Common myeloid progenitor, CD34-positive (primary cell): ENCODE data around the gene RAB5IF.

Source experiments
- CTCF ChIA-PET: fragments of 350-600 bp; sonication (Branson Sonifier 250); formaldehyde crosslinking; loops from one replicate; lab custom pipeline; 2021; ENCODE audit warnings: antibody characterized with exemption; lab: Charles Lee
- POLR2A ChIA-PET: fragments of 350-600 bp; sonication (Branson Sonifier 250); formaldehyde crosslinking; loops from one replicate; lab custom pipeline; 2021; ENCODE audit warnings: antibody characterized with exemption; lab: Charles Lee
- DNase-seq, 3 donors: peaks; one replicate each; pipeline versions ENCODE4 v3.0.0 to v3.0.0-alpha.2; 2013
- H3K27ac ChIP-seq, 2 experiments: 1 replicate in 1 of 2; 2 replicates in 1 of 2; pipeline ENCODE4 v1.7.0; 2013; ENCODE audit warnings: inconsistent platforms in 2 of 2, low read length in 2 of 2, mild to moderate bottlenecking in 2 of 2, low read depth in 1 of 2, moderate library complexity in 1 of 2; ENCODE audit not compliant: severe bottlenecking in 2 of 2, insufficient read depth in 1 of 2, poor library complexity in 1 of 2
- H3K27me3 ChIP-seq, 5 experiments: replicated peaks in 2 of 5; 1 replicate in 3 of 5; 2 replicates in 2 of 5; pipeline versions ENCODE4 v1.6.1 to v1.7.0; 2013; ENCODE audit warnings: low read length in 4 of 5, mild to moderate bottlenecking in 2 of 5, moderate library complexity in 2 of 5, inconsistent platforms in 1 of 5; ENCODE audit not compliant: insufficient read depth in 5 of 5, control insufficient read depth in 4 of 5
- H3K36me3 ChIP-seq, 4 experiments: 1 replicate in 2 of 4; 2 replicates in 2 of 4; pipeline versions ENCODE4 v1.6.1 to v1.7.0; 2013; ENCODE audit warnings: low read length in 3 of 4, control low read depth in 1 of 4, mild to moderate bottlenecking in 1 of 4; ENCODE audit not compliant: control insufficient read depth in 4 of 4, insufficient read depth in 4 of 4
- H3K4me1 ChIP-seq, 4 experiments: 1 replicate in 3 of 4; 2 replicates in 1 of 4; pipeline versions ENCODE4 v1.6.1 to v1.7.1; 2013; ENCODE audit warnings: low read length in 3 of 4, mild to moderate bottlenecking in 3 of 4, control low read depth in 1 of 4, inconsistent platforms in 1 of 4, moderate library complexity in 1 of 4; ENCODE audit not compliant: control insufficient read depth in 4 of 4, insufficient read depth in 4 of 4; ENCODE audit errors: control extremely low read depth in 1 of 4
- H3K4me3 ChIP-seq, 7 experiments: 1 replicate in 4 of 7; 2 replicates in 3 of 7; pipeline versions ENCODE4 v1.5.1 to v1.7.0; 2013; ENCODE audit warnings: mild to moderate bottlenecking in 7 of 7, low read length in 6 of 7, moderate library complexity in 6 of 7, inconsistent platforms in 2 of 7, low read depth in 2 of 7, control low read depth in 1 of 7; ENCODE audit not compliant: insufficient read depth in 4 of 7, control insufficient read depth in 1 of 7; ENCODE audit errors: extremely low read depth in 1 of 7
- H3K9me3 ChIP-seq, 5 experiments: 1 replicate in 4 of 5; 2 replicates in 1 of 5; pipeline versions ENCODE4 v1.6.1 to v1.7.1; 2013; ENCODE audit warnings: low read length in 4 of 5, mild to moderate bottlenecking in 2 of 5, inconsistent platforms in 1 of 5, low read depth in 1 of 5, moderate library complexity in 1 of 5; ENCODE audit not compliant: control insufficient read depth in 4 of 5, insufficient read depth in 2 of 5; ENCODE audit errors: control extremely low read depth in 1 of 5
- WGBS: methylation state at CpG from one replicate; pipeline ENCODE4 v1.1.5; 2013; ENCODE audit not compliant: insufficient coverage; 5-methylcytosine and 5-hydroxymethylcytosine counted together

RAB5IF gene

DNA sequence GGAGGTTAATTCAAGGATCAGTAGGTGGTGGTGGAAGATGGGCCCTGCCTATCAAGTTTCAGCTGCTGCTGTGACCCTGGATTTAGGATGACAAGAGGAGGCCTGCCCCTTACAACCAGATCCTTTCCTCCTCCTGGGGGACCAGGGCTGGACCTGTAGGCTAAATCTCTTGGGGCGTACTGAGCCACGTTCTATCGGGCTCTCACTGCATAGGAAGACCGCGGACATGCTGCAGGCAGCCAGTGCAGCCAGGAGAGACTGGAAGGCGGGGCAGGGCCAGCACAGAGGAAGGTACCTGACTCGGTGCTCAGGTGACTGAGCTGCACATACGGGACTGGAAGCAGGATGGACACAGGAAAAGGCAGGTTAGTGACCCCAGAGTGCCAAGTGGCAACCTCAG lies 48.9 kb downstream of the RAB5IF start:
- H3K9me3 ChIP-seq: no peaks in the 10 kb centered on the region
- WGBS: 97% methylated on average over 8 of the region's 8 CpGs
- H3K4me1 ChIP-seq: peaks cover 2 to 14% (median 4%) of the 10 kb centered on the region in 4 experiments
- H3K27ac ChIP-seq: no peak overlapping the region
- CTCF ChIA-PET: interaction anchor here (0.6 to 4.2 kb wide), 4 partner anchors 11 to 35 kb away, joined by 3 to 14 read pairs (median 6); no protein-coding TSS in a partner anchor
- DNase-seq: no peak
- H3K27me3 ChIP-seq: no peaks in the 10 kb centered on the region
- POLR2A ChIA-PET: no interaction called here
- H3K36me3 ChIP-seq: peaks cover 0 to 18% (median 6%) of the 10 kb centered on the region in 4 experiments
- H3K4me3 ChIP-seq: no peak overlapping the region

DNA sequence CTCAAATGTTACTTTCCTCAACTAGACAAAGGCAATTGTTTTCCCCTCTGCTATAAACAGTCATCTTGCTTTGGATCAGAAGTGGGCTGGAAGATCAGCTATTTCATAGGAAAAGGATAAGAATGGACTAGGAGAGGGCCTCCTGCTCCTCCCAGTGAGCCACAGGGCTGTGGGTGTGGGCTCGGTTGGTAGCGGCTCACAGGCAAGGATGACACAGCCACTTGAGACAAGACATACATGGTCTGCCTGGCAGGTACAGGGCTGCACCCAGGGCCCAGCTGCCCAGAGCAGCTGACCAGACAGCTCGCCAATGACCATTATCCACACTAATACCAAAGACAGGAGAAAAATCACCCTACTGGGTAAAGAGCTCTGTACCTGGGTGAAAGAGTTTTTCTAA lies 49.4 kb downstream of the RAB5IF start:
- Histone ChIP-seq H3K4me1 (peaks cover 2 to 14% (median 4%) of the 10 kb centered on the region in 4 experiments), H3K27me3 (no peaks in the 10 kb centered on the region), H3K4me3 (no peak overlapping the region), H3K36me3 (peaks cover 0 to 18% (median 6%) of the 10 kb centered on the region in 4 experiments), H3K9me3 (no peaks in the 10 kb centered on the region), H3K27ac (no peak overlapping the region)
- CTCF ChIA-PET: interaction anchor here (0.9 to 4.2 kb wide), 3 partner anchors 11 to 34 kb away, joined by 3 to 14 read pairs (median 7); no protein-coding TSS in a partner anchor
- WGBS: 100% methylated on average over 2 of the region's 3 CpGs
- POLR2A ChIA-PET: no interaction called here
- DNase-seq: no peak

DNA sequence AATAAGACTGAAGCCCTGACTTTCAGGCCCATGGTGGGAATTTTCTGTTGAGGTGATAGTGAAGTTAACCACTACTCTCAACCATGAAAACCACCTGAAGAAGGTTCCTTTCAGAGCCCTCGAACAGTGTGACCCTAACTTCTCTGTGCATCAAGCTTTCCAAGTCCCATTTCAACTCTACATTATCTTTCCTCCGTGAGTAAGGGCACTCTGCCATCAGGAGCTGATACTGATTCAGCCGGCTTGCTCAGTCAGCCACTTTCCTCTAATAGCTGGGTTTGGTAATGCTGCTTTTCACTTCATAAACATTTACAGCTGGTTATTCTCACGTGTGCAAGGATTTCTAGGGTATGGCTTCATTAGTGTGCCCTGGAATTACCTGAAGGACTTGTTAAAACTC lies 51.2 kb downstream of the RAB5IF start:
- Histone ChIP-seq H3K9me3 (no peaks in the 10 kb centered on the region), H3K4me3 (no peak overlapping the region), H3K27ac (no peak overlapping the region), H3K4me1 (peaks cover 2 to 14% (median 4%) of the 10 kb centered on the region in 4 experiments), H3K36me3 (peaks cover 0 to 18% (median 6%) of the 10 kb centered on the region in 4 experiments), H3K27me3 (no peaks in the 10 kb centered on the region)
- WGBS: 82% methylated on average over 2 of the region's 4 CpGs
- no peak for DNase-seq
- ChIA-PET POLR2A (interaction anchor here (1.0 kb wide), 1 partner anchor 10 kb away, joined by 3 read pairs; no protein-coding TSS in a partner anchor), CTCF (interaction anchor here (1.2 to 4.2 kb wide), 2 partner anchors 9 to 12 kb away, joined by 3 to 14 read pairs; no protein-coding TSS in a partner anchor)

DNA sequence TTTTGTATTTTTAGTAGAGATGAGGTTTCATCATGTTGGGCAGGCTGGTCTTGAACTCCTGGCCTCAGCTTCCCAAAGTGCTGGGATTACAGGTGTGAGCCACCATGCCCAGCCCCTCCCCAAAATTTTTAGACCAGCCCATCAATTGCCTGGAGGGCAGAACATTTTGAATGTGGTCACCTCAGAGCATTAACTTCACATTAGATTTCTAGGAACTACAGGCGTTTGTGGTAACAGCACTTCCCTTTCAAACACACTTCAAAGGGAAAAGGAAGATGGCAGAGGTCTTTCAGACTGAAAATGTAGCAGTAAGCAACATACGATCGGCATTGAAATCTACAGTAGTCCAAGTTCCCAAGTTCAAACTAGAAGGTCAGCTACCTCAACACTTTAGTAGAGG lies 52.7 kb downstream of the RAB5IF start:
- Histone ChIP-seq H3K36me3 (peaks cover 0 to 18% (median 4%) of the 10 kb centered on the region in 4 experiments), H3K9me3 (no peaks in the 10 kb centered on the region), H3K4me1 (peaks cover 2 to 19% (median 7%) of the 10 kb centered on the region in 4 experiments), H3K27ac (no peak overlapping the region), H3K27me3 (no peaks in the 10 kb centered on the region), H3K4me3 (peak overlapping the region in 1 of 7 experiments; percentile 55)
- ChIA-PET CTCF (interaction anchor here (1.1 to 1.6 kb wide), 3 partner anchors 11 to 46 kb away, joined by 3 to 5 read pairs (median 4); partner anchors contain the start of gene SLA2), POLR2A (no interaction called here)
- peak; percentile 14 to 47 (median 46) for DNase-seq
- WGBS: 0% methylated on average over 2 of the region's 3 CpGs
